Measurements from ENCODE around the gene INKA1.

The INKA1 gene

GRCh38 chr3:49826016-49826415 lies 23.0 kb downstream of the INKA1 start:
- POLR2A ChIA-PET: no interaction called here
- no peak for TF ChIP-seq CTCF (IDR thresholded peaks at IDR 0.05; ENCODE audit: control extremely low read depth, extremely low read depth, low read depth, missing control alignments)
- CTCF ChIA-PET: interaction anchor here (1.3 to 29.3 kb wide), 6 partner anchors 8 to 47 kb away, joined by 3 to 558 read pairs (median 10); partner anchors contain the start of genes CDHR4, INKA1 and UBA7
- no peak for DNase-seq (ENCODE audit: extremely low spot score)

DNA sequence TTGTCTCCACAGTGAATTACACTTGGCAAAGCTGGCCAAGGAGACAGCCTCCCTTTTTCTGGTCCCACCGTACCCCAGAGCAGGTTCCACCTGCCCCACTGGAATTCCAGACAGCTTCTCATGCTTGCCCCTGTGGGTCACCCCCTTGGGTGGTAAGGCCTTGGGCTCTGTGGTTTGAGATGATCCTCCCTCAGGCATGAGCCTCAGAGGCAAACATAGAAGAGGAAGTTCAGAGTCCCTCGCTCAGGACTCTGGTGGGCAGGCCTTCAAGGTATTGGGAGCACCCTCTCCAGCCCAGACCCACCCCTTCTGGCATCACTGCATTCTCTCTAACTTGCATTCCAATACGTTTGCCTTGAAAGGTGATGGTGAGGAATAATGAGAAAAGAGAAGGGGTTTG lies 28.3 kb downstream of the INKA1 start:
- no peak for DNase-seq (ENCODE audit: extremely low spot score)
- POLR2A ChIA-PET: no interaction called here
- TF ChIP-seq CTCF (IDR thresholded peaks at IDR 0.05; ENCODE audit: control extremely low read depth, extremely low read depth, low read depth, missing control alignments): no peak
- CTCF ChIA-PET: interaction anchor here (0.8 to 29.3 kb wide), 5 partner anchors 7 to 331 kb away, joined by 3 to 558 read pairs (median 7); partner anchors contain the start of genes CDHR4, INKA1 and UBA7

GRCh38 chr3:49839193-49839809 lies 36.2 kb downstream of the INKA1 start:
- ChIA-PET POLR2A (interaction anchor here (1.1 kb wide), 1 partner anchor 36 kb away, joined by 3 read pairs; the partner anchor contains the start of gene INKA1), CTCF (interaction anchor here (0.6 to 29.3 kb wide), 45 partner anchors 9 to 300 kb away, joined by 3 to 558 read pairs (median 5); partner anchors contain the start of genes AMIGO3, CDHR4, INKA1 and IP6K1)
- peak; percentile 92 for TF ChIP-seq CTCF (IDR thresholded peaks at IDR 0.05; ENCODE audit: control extremely low read depth, extremely low read depth, low read depth, missing control alignments)
- peak; percentile 82 for DNase-seq (ENCODE audit: extremely low spot score)

- POLR2A ChIA-PET: interaction anchor here (0.5 to 0.6 kb wide), 3 partner anchors 66 to 441 kb away, joined by 3 to 5 read pairs (median 4); no protein-coding TSS in a partner anchor
- no peak for DNase-seq (ENCODE audit: extremely low spot score)
- CTCF ChIA-PET: interaction anchor here (0.6 to 29.3 kb wide), 9 partner anchors 9 to 301 kb away, joined by 3 to 558 read pairs (median 7); partner anchors contain the start of genes CDHR4, INKA1, TRAIP and UBA7
- TF ChIP-seq CTCF (IDR thresholded peaks at IDR 0.05; ENCODE audit: control extremely low read depth, extremely low read depth, low read depth, missing control alignments): no peak
These were observed 37.3 kb downstream of the INKA1 start for GRCh38 chr3:49840388-49840787.

DNA sequence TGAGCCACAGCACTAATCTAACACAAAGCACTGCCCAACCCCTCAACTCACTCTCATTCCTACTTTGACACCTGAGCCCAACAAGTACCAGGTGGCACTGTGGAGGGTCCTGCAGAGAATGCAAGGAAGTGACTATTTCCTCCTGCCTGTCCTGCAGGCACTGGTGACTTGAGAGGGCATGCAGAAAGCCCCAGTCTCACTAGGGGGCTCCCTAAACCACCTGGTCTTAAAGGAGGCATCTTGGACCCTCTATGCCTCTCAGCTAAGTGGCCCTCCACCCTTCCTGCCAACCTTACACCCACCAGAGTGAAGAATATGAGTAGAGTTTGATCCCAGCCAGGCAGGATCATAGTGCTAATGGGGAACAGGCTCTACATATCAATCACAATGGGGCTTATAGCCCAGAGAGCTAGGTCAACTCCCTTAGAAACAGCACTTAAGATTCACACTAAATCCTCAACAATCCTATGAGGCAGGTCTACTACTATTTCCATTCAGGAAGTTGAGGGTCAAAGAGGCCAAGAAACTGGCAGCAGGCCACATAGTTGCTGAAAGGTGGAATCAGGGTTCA lies 38.1 kb downstream of the INKA1 start:
- DNase-seq (ENCODE audit: extremely low spot score): no peak
- TF ChIP-seq CTCF (IDR thresholded peaks at IDR 0.05; ENCODE audit: control extremely low read depth, extremely low read depth, low read depth, missing control alignments): peak; percentile 47
- CTCF ChIA-PET: interaction anchor here (0.7 to 29.3 kb wide), 13 partner anchors 10 to 302 kb away, joined by 3 to 558 read pairs (median 5); partner anchors contain the start of genes AMIGO3, CDHR4, INKA1 and TRAIP
- POLR2A ChIA-PET: no interaction called here

- CTCF ChIA-PET: interaction anchor here (0.7 to 29.3 kb wide), 11 partner anchors 8 to 303 kb away, joined by 3 to 558 read pairs (median 5); partner anchors contain the start of genes AMIGO3, CDHR4, INKA1 and UBA7
- no peak for DNase-seq (ENCODE audit: extremely low spot score)
- POLR2A ChIA-PET: no interaction called here
- TF ChIP-seq CTCF (IDR thresholded peaks at IDR 0.05; ENCODE audit: control extremely low read depth, extremely low read depth, low read depth, missing control alignments): no peak
These were observed 38.7 kb downstream of the INKA1 start for GRCh38 chr3:49841806-49842205.
